HepG2 (cell line): ENCODE data around the gene LRRC10B. TPM values are rescaled to one million over a fixed set of nuclear protein-coding genes. Genes with fewer than 3 reads are reported as not detected.
A peak's percentile ranks its signal among the peaks of the same experiment; 100 is the strongest.
"Not testable (repeated sequence)": the region's sequence is repeated elsewhere in the genome, so short reads cannot be mapped to it uniquely, and the experiment has no call there.

Source experiments
- ATAC-seq: fragments of 200-7000 bp; cut with Tn5 transposase; 3 replicates; pipeline ENCODE4 v1.9.1; 2020; ENCODE audit warnings: mild to moderate bottlenecking, moderate library complexity
- BruUV-seq: library from RNA; stranded (reverse); fragments of 400-500 nt; replicated peaks from 2 replicates; lab custom pipeline; 2021; lab: Mats Ljungman, UMichigan
- CTCF ChIA-PET: fragments of 300-600 bp; formaldehyde crosslinking; extraction: SDS; loops from one replicate; lab custom pipeline; 2021; ENCODE audit warnings: low total read pairs, inconsistent platforms, low intra/inter-chr PET ratio; lab: Yijun Ruan, JAX
- POLR2A ChIA-PET: fragments of 350-600 bp; sonication (Branson Sonifier 250); formaldehyde crosslinking; loops from one replicate; lab custom pipeline; 2020; ENCODE audit warnings: antibody characterized with exemption, inconsistent platforms; lab: Yijun Ruan, JAX
- DNase-seq: peaks from one replicate; pipeline ENCODE4 v3.0.0-alpha.2; 2015; ENCODE audit warnings: low spot score
- FAIRE-seq: peaks from 3 replicates; lab custom pipeline; 2011; peaks lifted over from hg19 to GRCh38; lab: Jason Lieb, UNC
- H2AFZ ChIP-seq: one replicate; pipeline ENCODE4 v1.6.1; 2011; ENCODE audit warnings: low read length, inconsistent platforms
- H3K27ac ChIP-seq: fragments of 300-600 bp; 3 replicates; pipeline ENCODE4 v1.8.0; 2011; ENCODE audit warnings: mixed run types, mild to moderate bottlenecking, mixed read lengths, low read length, inconsistent platforms; ENCODE audit not compliant: insufficient read depth; ENCODE audit errors: extremely low read length
- H3K27me3 ChIP-seq, 2 experiments: fragments of 200-600 bp in 1 of 2; 2 replicates in 1 of 2; 3 replicates in 1 of 2; pipeline versions ENCODE4 v1.6.0 to v1.8.0; 2011; ENCODE audit warnings: low read length in 2 of 2, mild to moderate bottlenecking in 2 of 2, moderate library complexity in 2 of 2, inconsistent platforms in 1 of 2; ENCODE audit not compliant: insufficient read depth in 2 of 2, control insufficient read depth in 1 of 2
- H3K36me3 ChIP-seq, 2 experiments: fragments of 200-600 bp in 1 of 2; replicated peaks in 1 of 2; 2 replicates in 1 of 2; 3 replicates in 1 of 2; pipeline versions ENCODE4 v1.5.1 to v1.8.0; 2011; ENCODE audit warnings: low read length in 2 of 2, inconsistent platforms in 1 of 2; ENCODE audit not compliant: insufficient read depth in 2 of 2, control insufficient read depth in 1 of 2
- H3K4me1 ChIP-seq: 2 replicates; pipeline ENCODE4 v1.5.1; 2012; ENCODE audit warnings: low read length, inconsistent platforms; ENCODE audit not compliant: insufficient read depth
- H3K4me2 ChIP-seq: 2 replicates; pipeline ENCODE4 v1.6.0; 2011; ENCODE audit warnings: low read depth, low read length, inconsistent platforms
- H3K4me3 ChIP-seq, 3 experiments: fragments of 200-600 bp in 1 of 3; sonication (generic), shearing (Covaris generic) in 1 of 3; replicated peaks in 1 of 3; 2 replicates each; pipeline ENCODE4 v1.5.1; 2011 to 2016; ENCODE audit warnings: low read length in 3 of 3, inconsistent platforms in 2 of 3, low read depth in 2 of 3, mild to moderate bottlenecking in 2 of 3, control low read depth in 1 of 3, mixed read lengths in 1 of 3; ENCODE audit not compliant: insufficient read depth in 1 of 3
- H3K79me2 ChIP-seq: one replicate; pipeline ENCODE4 v1.6.1; 2011; ENCODE audit warnings: low read length, inconsistent platforms; ENCODE audit not compliant: insufficient read depth
- H3K9ac ChIP-seq: 2 replicates; pipeline ENCODE4 v1.6.0; 2011; ENCODE audit warnings: mild to moderate bottlenecking, low read depth, low read length, inconsistent platforms; ENCODE audit not compliant: insufficient read depth
- H3K9me3 ChIP-seq: 2 replicates; pipeline ENCODE4 v1.5.1; 2012; ENCODE audit warnings: mild to moderate bottlenecking, low read length
- H4K20me1 ChIP-seq: 2 replicates; pipeline ENCODE4 v1.6.0; 2011; ENCODE audit warnings: inconsistent platforms, mild to moderate bottlenecking, low read length, moderate library complexity; ENCODE audit not compliant: insufficient read depth
- PHF5A ChIP-seq: IDR thresholded peaks from one replicate; pipeline ENCODE4 v1.6.1; 2018; ENCODE audit warnings: low read depth, missing genetic modification reagents; ENCODE audit not compliant: unreplicated experiment
- SMC3 ChIP-seq: IDR thresholded peaks from 2 replicates; pipeline ENCODE4 v1.6.1; 2011; ENCODE audit warnings: low read length, improper control_type of control experiment
- WGBS: methylation state at CpG from one replicate; pipeline ENCODE4 v1.1.6; 2017; ENCODE audit warnings: low lambda C conversion rate; 5-methylcytosine and 5-hydroxymethylcytosine counted together
- in situ Hi-C: cut with HindIII; loops from 2 replicates; pipeline ENCODE4 v1.10.0; 2017; ENCODE audit warnings: low pct_unique_long_range_greater_than_20kb; ENCODE audit not compliant: extremely low pct_ligation_motif_present
- intact Hi-C: fragments of 100-400 bp; cut with micrococcal nuclease; formaldehyde crosslinking; loops from one replicate; pipeline ENCODE4 v1.10.0; 2022; ENCODE audit not compliant: unreplicated experiment
- polyA plus RNA-seq, 8 experiments: library from polyadenylated mRNA; depleted of rRNA in 3 of 8; stranded (reverse) in 7 of 8; unstranded in 1 of 8; fragments of >200 nt; fragmentation: Illumina TruSeq in 4 of 8; extraction: Trizol in 4 of 8; gene quantifications; 2 replicates each; pipeline versions ENCODE4 v1.2.1 to v1.2.3, GENCODE V29; 2011 to 2016; ENCODE audit warnings: low read depth in 4 of 8, missing spikeins in 1 of 8, mixed read lengths in 1 of 8; ENCODE audit not compliant: insufficient read depth in 1 of 8
- total RNA-seq, 5 experiments: library from RNA; depleted of rRNA; stranded (reverse); fragments of >200 nt; fragmentation: Illumina TruSeq; extraction: Trizol; gene quantifications; 2 replicates each; pipeline ENCODE4 v1.2.3, GENCODE V29; 2016; ENCODE audit warnings: low read depth in 1 of 5
- TF ChIP-seq, protein P1 (sequence below): sonication (generic); formaldehyde crosslinking; IDR thresholded peaks from 2 replicates; pipeline ENCODE4 v1.4.0; 2020; ENCODE audit warnings: missing genetic modification reagents
- TF ChIP-seq, protein P2 (sequence below): sonication (generic); formaldehyde crosslinking; IDR thresholded peaks from 2 replicates; pipeline ENCODE4 v1.5.0; 2020; ENCODE audit warnings: mild to moderate bottlenecking, missing genetic modification reagents, moderate library complexity

The LRRC10B gene
- total and polyA plus RNA-seq, 2 of the 13 experiments (the other 11 are each of a cell fraction or from before 2014, with no cell fraction given), result not detected

DNA sequence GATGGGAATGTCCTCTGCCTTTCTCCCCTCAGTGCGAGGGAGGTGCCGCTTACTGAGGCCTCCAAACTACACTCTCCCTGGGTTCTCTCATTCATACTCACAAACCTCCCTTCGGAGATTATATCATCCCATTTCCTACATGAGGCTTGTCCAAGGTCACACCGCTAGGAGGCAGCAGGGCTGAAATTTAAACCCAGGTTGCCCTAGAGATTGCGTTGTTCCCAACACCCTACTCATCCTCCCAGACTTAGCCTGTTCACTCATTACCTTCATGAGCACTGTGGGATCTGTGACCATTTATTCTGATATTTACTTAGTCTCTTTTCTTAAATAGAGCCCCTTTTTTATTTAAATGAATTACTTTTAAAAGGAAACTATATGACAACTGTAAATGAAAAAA is 47.6 kb upstream of the LRRC10B start:
- intact Hi-C loops, result no loop called here
- H3K9me3 ChIP-seq, result no peaks in the 10 kb centered on the region
- WGBS, result 77% methylated on average over 5 of the region's 5 CpGs
- DNase-seq (no peak), FAIRE-seq (no peak), ATAC-seq (peak; percentile 49)
- H3K4me1 ChIP-seq, result no peaks in the 10 kb centered on the region
- H3K36me3 ChIP-seq, result no peaks in the 10 kb centered on the region
- H3K9ac ChIP-seq, result no peak overlapping the region
- in situ Hi-C loops, result no loop called here
- ChIA-PET POLR2A (no interaction called here), CTCF (interaction anchor here (1.1 kb wide), 1 partner anchor 56 kb away, joined by 3 read pairs; no protein-coding TSS in a partner anchor)
- no peaks in the 10 kb centered on the region for H3K79me2 ChIP-seq
- no peaks in the 10 kb centered on the region for H4K20me1 ChIP-seq
- H3K4me2 ChIP-seq, result no peak overlapping the region
- no peak overlapping the region for H3K27ac ChIP-seq
- TF ChIP-seq SMC3, result peak; percentile 11; the same call in 1 of the 2 replicates
- TF ChIP-seq, protein P1, sequence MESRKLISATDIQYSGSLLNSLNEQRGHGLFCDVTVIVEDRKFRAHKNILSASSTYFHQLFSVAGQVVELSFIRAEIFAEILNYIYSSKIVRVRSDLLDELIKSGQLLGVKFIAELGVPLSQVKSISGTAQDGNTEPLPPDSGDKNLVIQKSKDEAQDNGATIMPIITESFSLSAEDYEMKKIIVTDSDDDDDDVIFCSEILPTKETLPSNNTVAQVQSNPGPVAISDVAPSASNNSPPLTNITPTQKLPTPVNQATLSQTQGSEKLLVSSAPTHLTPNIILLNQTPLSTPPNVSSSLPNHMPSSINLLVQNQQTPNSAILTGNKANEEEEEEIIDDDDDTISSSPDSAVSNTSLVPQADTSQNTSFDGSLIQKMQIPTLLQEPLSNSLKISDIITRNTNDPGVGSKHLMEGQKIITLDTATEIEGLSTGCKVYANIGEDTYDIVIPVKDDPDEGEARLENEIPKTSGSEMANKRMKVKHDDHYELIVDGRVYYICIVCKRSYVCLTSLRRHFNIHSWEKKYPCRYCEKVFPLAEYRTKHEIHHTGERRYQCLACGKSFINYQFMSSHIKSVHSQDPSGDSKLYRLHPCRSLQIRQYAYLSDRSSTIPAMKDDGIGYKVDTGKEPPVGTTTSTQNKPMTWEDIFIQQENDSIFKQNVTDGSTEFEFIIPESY (CRISPR knock-in tag), result peak; percentile 80
- TF ChIP-seq, protein P2, sequence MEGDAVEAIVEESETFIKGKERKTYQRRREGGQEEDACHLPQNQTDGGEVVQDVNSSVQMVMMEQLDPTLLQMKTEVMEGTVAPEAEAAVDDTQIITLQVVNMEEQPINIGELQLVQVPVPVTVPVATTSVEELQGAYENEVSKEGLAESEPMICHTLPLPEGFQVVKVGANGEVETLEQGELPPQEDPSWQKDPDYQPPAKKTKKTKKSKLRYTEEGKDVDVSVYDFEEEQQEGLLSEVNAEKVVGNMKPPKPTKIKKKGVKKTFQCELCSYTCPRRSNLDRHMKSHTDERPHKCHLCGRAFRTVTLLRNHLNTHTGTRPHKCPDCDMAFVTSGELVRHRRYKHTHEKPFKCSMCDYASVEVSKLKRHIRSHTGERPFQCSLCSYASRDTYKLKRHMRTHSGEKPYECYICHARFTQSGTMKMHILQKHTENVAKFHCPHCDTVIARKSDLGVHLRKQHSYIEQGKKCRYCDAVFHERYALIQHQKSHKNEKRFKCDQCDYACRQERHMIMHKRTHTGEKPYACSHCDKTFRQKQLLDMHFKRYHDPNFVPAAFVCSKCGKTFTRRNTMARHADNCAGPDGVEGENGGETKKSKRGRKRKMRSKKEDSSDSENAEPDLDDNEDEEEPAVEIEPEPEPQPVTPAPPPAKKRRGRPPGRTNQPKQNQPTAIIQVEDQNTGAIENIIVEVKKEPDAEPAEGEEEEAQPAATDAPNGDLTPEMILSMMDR (CRISPR knock-in tag), result peak; percentile 40
- no peak for TF ChIP-seq PHF5A (CRISPR knock-in tag)
- H2AFZ ChIP-seq, result no peak overlapping the region
- no peak overlapping the region for H3K4me3 ChIP-seq
- H3K27me3 ChIP-seq, result no peaks in the 10 kb centered on the region
- no TSS peak for BruUV-seq

GRCh38 chr11:61467602-61468001 is 40.9 kb upstream of the LRRC10B start:
- BruUV-seq, ATAC-seq, H2AFZ ChIP-seq, H3K9me3 ChIP-seq, CTCF ChIA-PET, intact Hi-C loops, H3K27me3 ChIP-seq, H3K27ac ChIP-seq, in situ Hi-C loops, H3K79me2 ChIP-seq, H4K20me1 ChIP-seq, H3K36me3 ChIP-seq, H3K9ac ChIP-seq, FAIRE-seq, H3K4me1 ChIP-seq, H3K4me2 ChIP-seq, H3K4me3 ChIP-seq, DNase-seq, POLR2A ChIA-PET: not testable (repeated sequence)
- 95% methylated on average over 6 of the region's 6 CpGs for WGBS
